Activated T-helper 2 cell treated with anti-CD3 and anti-CD28 coated beads, Interferon-gamma antibody, Interleukin-2, Interleukin-4, amounts not matched to agents 10 μg/mL and 5 μg/mL and 100 μg/mL, durations not matched to agents 14 hours and 24 hours and 36 hours (primary cell): ENCODE data around the gene AIG1. TPM values are rescaled to one million over a fixed set of nuclear protein-coding genes. Genes with fewer than 3 reads are reported as not detected.
A peak's percentile ranks its signal among the peaks of the same experiment; 100 is the strongest.
"Not testable (repeated sequence)": the region's sequence is repeated elsewhere in the genome, so short reads cannot be mapped to it uniquely, and the experiment has no call there.

Experiments
- DNase-seq: peaks from one replicate; pipeline ENCODE4 v3.0.0; 2021; ENCODE audit warnings: low spot score
- H3K27ac Mint-ChIP-seq: one replicate; pipeline ENCODE4 v1.8.0; 2021; ENCODE audit warnings: mixed read lengths
- H3K27me3 Mint-ChIP-seq: one replicate; pipeline ENCODE4 v1.8.0; 2021; ENCODE audit warnings: low read depth, mixed read lengths
- H3K36me3 Mint-ChIP-seq: one replicate; pipeline ENCODE4 v1.8.0; 2021; ENCODE audit warnings: low read depth, mixed read lengths
- H3K4me1 Mint-ChIP-seq: one replicate; pipeline ENCODE4 v1.8.0; 2021; ENCODE audit warnings: low read depth, mixed read lengths
- H3K4me3 Mint-ChIP-seq: one replicate; pipeline ENCODE4 v1.8.0; 2021; ENCODE audit warnings: low read depth, mild to moderate bottlenecking, moderate library complexity, mixed read lengths
- H3K9me3 Mint-ChIP-seq: one replicate; pipeline ENCODE4 v1.8.0; 2021; ENCODE audit warnings: mixed read lengths
- intact Hi-C: fragments of 100-400 bp; cut with micrococcal nuclease; formaldehyde crosslinking; loops from one replicate; pipeline ENCODE4 v1.15.1; 2023
- total RNA-seq: library from RNA; stranded (reverse); gene quantifications from 2 replicates; pipeline ENCODE4 v1.2.3, GENCODE V29; 2022

Gene AIG1
- total RNA-seq, 1 donor from 2014 or later = 2.4 TPM

DNA sequence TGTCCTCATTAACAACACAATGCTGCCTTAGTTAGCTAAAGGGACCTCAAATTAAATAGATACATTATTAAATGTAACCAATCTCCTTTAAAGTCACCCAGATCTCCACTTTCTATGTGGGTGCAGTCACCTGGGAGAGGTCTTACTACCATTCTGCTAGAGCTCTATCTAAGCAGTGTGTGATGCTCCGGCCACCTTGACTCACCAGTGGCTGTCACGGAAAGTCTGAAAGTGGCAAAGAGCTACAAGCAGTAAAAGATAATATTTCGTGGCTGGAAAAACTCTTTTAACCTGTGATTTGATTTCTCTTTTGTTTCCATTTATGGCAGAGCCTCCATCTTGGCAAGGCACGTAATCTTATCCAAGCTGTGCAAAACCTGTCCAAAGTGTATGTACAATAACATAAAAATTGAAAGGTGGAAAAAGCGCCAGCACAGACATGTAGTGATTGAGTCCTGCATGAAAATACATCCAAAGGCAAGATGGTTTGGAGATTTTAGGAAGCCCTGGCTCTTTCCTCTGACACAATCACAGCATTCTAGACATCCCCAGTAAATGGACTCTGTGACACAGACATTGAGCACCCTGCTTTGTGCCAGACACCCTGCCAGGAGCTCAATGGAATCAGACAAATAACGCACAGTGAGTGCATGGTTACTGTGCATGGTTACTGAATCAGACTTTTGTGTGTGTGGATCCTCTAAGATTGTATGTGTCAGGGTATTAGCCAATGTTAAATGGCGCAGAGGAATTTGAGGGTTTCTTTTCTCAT lies 273.2 kb downstream of the AIG1 start:
- Mint-ChIP-seq H3K9me3 (no peaks in the 10 kb centered on the region), H3K27ac (no peak overlapping the region), H3K4me1 (peaks cover 9% of the 10 kb centered on the region), H3K36me3 (no peaks in the 10 kb centered on the region), H3K4me3 (no peak overlapping the region), H3K27me3 (no peaks in the 10 kb centered on the region)
- intact Hi-C loops = loop anchor here (10.0 kb wide), 2 partner anchors 99 to 639 kb away; no protein-coding TSS in a partner anchor
- DNase-seq = no peak

GRCh38 chr6:143335865-143336264 lies 275.2 kb downstream of the AIG1 start:
- Mint-ChIP-seq H3K27me3 (no peaks in the 10 kb centered on the region), H3K9me3 (no peaks in the 10 kb centered on the region), H3K27ac (no peak overlapping the region), H3K36me3 (no peaks in the 10 kb centered on the region), H3K4me1 (peaks cover 9% of the 10 kb centered on the region), H3K4me3 (no peak overlapping the region)
- intact Hi-C loops = loop anchor here (2.0 to 10.0 kb wide), 3 partner anchors 101 to 861 kb away; no protein-coding TSS in a partner anchor
- no peak for DNase-seq

GRCh38 chr6:143336446-143337152 lies 275.9 kb downstream of the AIG1 start:
- no peak overlapping the region for H3K27ac Mint-ChIP-seq
- H3K27me3 Mint-ChIP-seq = no peaks in the 10 kb centered on the region
- intact Hi-C loops = loop anchor here (2.0 to 10.0 kb wide), 3 partner anchors 102 to 862 kb away; no protein-coding TSS in a partner anchor
- H3K36me3 Mint-ChIP-seq = no peaks in the 10 kb centered on the region
- no peak overlapping the region for H3K4me3 Mint-ChIP-seq
- H3K9me3 Mint-ChIP-seq = no peaks in the 10 kb centered on the region
- no peak for DNase-seq
- H3K4me1 Mint-ChIP-seq = peaks cover 9% of the 10 kb centered on the region

DNA sequence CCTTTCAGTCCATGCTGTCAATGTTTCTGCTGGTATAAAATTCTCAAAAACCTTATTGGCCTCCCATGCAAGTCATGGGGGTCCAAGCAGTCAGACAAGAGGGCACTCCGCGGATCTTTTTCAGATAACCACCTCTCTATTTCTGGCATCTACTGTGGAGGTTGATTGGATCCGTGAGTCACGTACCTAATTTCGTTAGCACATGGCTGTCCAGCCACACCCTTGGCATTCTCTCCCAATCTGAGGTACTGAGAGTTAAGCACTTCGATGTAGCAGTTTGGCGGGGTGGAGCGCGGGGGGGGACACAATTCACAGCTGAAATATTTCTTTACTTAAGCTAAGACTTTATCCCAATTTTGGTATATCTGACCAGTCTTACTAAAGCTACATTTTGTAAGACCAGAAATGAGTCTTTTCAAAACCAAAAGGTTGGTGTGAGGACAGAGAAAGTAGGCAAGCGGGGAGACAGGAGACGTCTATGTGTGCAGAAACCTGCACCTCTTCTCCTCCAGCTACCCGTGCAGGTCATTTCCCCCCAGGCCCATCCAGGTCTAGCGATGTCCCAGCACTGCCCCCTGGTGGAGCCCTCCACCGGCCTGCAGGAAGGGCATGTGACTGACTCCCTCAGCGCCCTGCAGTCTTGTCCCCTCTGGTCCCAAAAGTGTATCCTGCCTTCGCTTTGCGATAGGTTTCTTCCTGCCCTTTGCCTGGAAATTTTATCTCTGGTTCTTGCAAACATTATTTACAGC lies 276.7 kb downstream of the AIG1 start:
- peak; percentile 24 for DNase-seq
- no peaks in the 10 kb centered on the region for H3K27me3 Mint-ChIP-seq
- H3K4me3 Mint-ChIP-seq = no peak overlapping the region
- no peaks in the 10 kb centered on the region for H3K36me3 Mint-ChIP-seq
- H3K4me1 Mint-ChIP-seq = peaks cover 9% of the 10 kb centered on the region
- H3K27ac Mint-ChIP-seq = no peak overlapping the region
- intact Hi-C loops = loop anchor here (2.0 to 10.0 kb wide), 3 partner anchors 103 to 863 kb away; no protein-coding TSS in a partner anchor
- no peaks in the 10 kb centered on the region for H3K9me3 Mint-ChIP-seq

DNA sequence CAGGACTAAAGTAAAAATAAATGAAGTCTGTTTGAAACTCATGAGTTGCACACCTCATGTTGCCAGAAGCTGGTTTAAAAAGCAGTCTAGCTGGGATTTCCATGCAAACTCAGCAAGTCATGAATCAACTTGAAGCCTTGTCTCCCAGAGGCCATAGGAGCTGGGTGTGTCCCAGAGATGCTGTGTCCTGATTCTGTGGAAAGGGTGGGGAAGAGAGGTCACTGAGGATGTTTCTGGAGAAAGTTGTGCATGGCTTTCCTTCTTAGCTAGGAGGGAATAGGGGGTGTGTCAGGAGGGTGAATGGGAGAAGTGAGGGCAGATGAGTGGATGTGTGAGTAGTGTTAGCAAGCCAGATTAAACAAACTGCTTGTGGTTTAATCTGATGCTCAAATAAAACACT lies 278.5 kb downstream of the AIG1 start:
- Mint-ChIP-seq H3K9me3 (no peaks in the 10 kb centered on the region), H3K27ac (no peak overlapping the region), H3K4me3 (no peak overlapping the region), H3K27me3 (peaks cover 2% of the 10 kb centered on the region), H3K36me3 (no peaks in the 10 kb centered on the region), H3K4me1 (peaks cover 9% of the 10 kb centered on the region)
- DNase-seq = no peak
- intact Hi-C loops = loop anchor here (10.0 kb wide), 2 partner anchors 104 to 644 kb away; no protein-coding TSS in a partner anchor

DNA sequence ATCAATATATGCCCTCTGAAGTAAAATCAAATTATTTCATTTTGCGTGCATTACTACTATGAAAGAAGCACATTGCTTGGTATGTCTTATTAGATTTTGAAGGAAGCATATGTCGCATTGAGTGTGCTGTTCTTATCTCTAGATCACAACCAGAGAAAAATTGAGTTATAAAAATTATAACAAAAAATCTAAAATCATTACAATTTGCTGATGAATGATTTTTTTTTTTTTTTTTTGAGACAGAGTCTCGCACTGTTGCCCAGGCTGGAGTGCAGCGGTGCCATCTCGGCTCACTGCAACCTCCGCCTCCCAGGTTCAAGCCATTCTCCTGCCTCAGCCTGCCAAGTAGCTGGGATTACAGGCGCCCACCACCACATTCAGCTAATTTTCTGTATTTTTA lies 284.8 kb downstream of the AIG1 start:
- H3K36me3 Mint-ChIP-seq, H3K4me3 Mint-ChIP-seq, H3K27ac Mint-ChIP-seq, H3K27me3 Mint-ChIP-seq, intact Hi-C loops, H3K9me3 Mint-ChIP-seq, DNase-seq, H3K4me1 Mint-ChIP-seq: not testable (repeated sequence)

GRCh38 chr6:143346004-143346403 lies 285.3 kb downstream of the AIG1 start:
- no peak for DNase-seq
- Mint-ChIP-seq H3K4me3 (no peak overlapping the region), H3K27ac (no peak overlapping the region), H3K27me3 (peaks cover 4% of the 10 kb centered on the region), H3K4me1 (no peaks in the 10 kb centered on the region), H3K9me3 (no peaks in the 10 kb centered on the region), H3K36me3 (no peaks in the 10 kb centered on the region)
- intact Hi-C loops = no loop called here

GRCh38 chr6:143348531-143348930 lies 287.8 kb downstream of the AIG1 start:
- H3K36me3 Mint-ChIP-seq = no peaks in the 10 kb centered on the region
- DNase-seq = no peak
- no peak overlapping the region for H3K27ac Mint-ChIP-seq
- H3K9me3 Mint-ChIP-seq = no peaks in the 10 kb centered on the region
- H3K4me1 Mint-ChIP-seq = no peaks in the 10 kb centered on the region
- intact Hi-C loops = no loop called here
- peaks cover 4% of the 10 kb centered on the region for H3K27me3 Mint-ChIP-seq
- H3K4me3 Mint-ChIP-seq = no peak overlapping the region

- no peak overlapping the region for H3K4me3 Mint-ChIP-seq
- no peaks in the 10 kb centered on the region for H3K4me1 Mint-ChIP-seq
- intact Hi-C loops = no loop called here
- no peaks in the 10 kb centered on the region for H3K9me3 Mint-ChIP-seq
- peaks cover 2% of the 10 kb centered on the region for H3K27me3 Mint-ChIP-seq
- no peak for DNase-seq
- H3K27ac Mint-ChIP-seq = no peak overlapping the region
- no peaks in the 10 kb centered on the region for H3K36me3 Mint-ChIP-seq
Observed at GRCh38 chr6:143349530-143349929, 288.8 kb downstream of the AIG1 start.

GRCh38 chr6:143356101-143356880 lies 295.6 kb downstream of the AIG1 start:
- Mint-ChIP-seq H3K27ac (no peak overlapping the region), H3K4me1 (no peaks in the 10 kb centered on the region), H3K9me3 (no peaks in the 10 kb centered on the region), H3K36me3 (no peaks in the 10 kb centered on the region), H3K4me3 (no peak overlapping the region), H3K27me3 (peaks cover 8% of the 10 kb centered on the region)
- DNase-seq = no peak
- intact Hi-C loops = no loop called here

DNA sequence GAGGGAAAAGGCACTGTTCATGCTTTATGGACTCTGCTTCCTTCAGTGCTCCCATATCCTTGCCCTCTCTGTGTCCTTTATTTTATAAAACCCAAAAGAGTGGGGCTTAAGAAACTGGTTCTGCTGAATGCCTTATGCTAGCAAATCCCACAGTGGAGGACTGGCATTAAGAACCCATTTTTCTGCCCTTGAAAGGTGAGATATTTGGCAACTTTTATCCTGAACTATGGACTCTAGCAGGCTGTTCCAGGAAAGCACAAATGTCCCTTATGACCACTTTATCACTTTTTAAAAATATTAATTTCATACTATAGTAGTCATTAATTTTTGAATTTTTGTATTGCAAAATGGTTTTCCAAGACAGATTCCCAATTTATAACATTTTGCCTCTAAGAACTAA lies 296.5 kb downstream of the AIG1 start:
- Mint-ChIP-seq H3K27me3 (peaks cover 12% of the 10 kb centered on the region), H3K27ac (no peak overlapping the region), H3K36me3 (no peaks in the 10 kb centered on the region), H3K4me3 (no peak overlapping the region), H3K4me1 (no peaks in the 10 kb centered on the region), H3K9me3 (no peaks in the 10 kb centered on the region)
- intact Hi-C loops = no loop called here
- no peak for DNase-seq

DNA sequence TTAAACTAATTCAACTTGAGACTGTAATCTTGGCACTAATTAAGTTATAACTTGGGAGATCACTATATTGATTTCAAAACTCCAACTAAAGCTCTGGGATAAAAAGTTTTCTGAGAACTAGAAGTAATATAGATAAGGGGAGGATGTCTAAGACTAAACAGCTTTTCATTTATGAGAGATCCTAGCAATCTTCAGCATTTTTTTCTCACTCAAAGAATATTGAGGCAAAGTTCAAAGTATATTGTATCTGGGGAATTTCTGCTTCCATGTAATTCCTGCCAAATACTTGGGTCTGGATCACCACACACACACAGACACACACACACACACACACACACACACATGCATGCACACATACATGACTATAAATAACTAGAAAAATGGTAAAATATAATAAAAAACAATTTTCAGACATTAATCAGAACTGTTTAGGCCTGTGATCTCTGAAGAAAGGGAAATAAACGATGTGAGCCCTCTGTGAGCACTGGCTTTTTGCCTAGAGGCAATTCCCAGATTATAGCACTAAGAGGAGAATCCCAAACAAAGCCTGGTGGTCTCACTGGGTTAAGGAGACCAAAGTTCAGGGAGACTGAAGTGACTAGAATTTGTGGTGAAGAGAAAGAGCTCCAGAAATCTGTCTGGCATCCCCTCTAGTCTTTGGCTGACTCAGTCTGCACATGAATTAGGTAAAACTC lies 297.0 kb downstream of the AIG1 start:
- DNase-seq = no peak
- no peaks in the 10 kb centered on the region for H3K36me3 Mint-ChIP-seq

More for the DNA sequence above, 297.0 kb downstream of the AIG1 start:
- H3K4me3 Mint-ChIP-seq = no peak overlapping the region
- no peak overlapping the region for H3K27ac Mint-ChIP-seq
- no peaks in the 10 kb centered on the region for H3K9me3 Mint-ChIP-seq
- no peaks in the 10 kb centered on the region for H3K4me1 Mint-ChIP-seq
- intact Hi-C loops = no loop called here
- H3K27me3 Mint-ChIP-seq = peaks cover 12% of the 10 kb centered on the region
